Karpas-422 (cell line): ENCODE measurements around the gene TNS3. TPM values are rescaled to one million over a fixed set of nuclear protein-coding genes. Genes with fewer than 3 reads are reported as not detected.
"Not testable (repeated sequence)": the region's sequence is repeated elsewhere in the genome, so short reads cannot be mapped to it uniquely, and the experiment has no call there.

Experiments used
- DNase-seq: peaks from one replicate; pipeline ENCODE4 v3.0.0-alpha.2; 2015
- H2AFZ ChIP-seq: fragments of 200-600 bp; sonication (generic); 2 replicates; pipeline ENCODE4 v1.6.1; 2014; ENCODE audit warnings: antibody characterized with exemption, low read length, mixed read lengths
- H3K27ac ChIP-seq: fragments of 200-600 bp; sonication (generic); 2 replicates; pipeline ENCODE4 v1.5.1; 2014; ENCODE audit warnings: mild to moderate bottlenecking, low read length, moderate library complexity
- H3K27me3 ChIP-seq: fragments of 200-600 bp; sonication (generic); 2 replicates; pipeline ENCODE4 v1.6.1; 2014; ENCODE audit warnings: low read length, mixed read lengths
- H3K36me3 ChIP-seq: fragments of 200-600 bp; sonication (generic); 2 replicates; pipeline ENCODE4 v1.6.1; 2014; ENCODE audit warnings: low read length, mixed read lengths; ENCODE audit not compliant: insufficient read depth
- H3K4me1 ChIP-seq: fragments of 200-600 bp; sonication (generic); 2 replicates; pipeline ENCODE4 v1.6.1; 2014; ENCODE audit warnings: mild to moderate bottlenecking, low read length, mixed read lengths
- H3K4me2 ChIP-seq: fragments of 200-600 bp; sonication (generic); 2 replicates; pipeline ENCODE4 v1.6.1; 2014; ENCODE audit warnings: low read length, low read depth, mild to moderate bottlenecking; ENCODE audit not compliant: poor library complexity, severe bottlenecking
- H3K4me3 ChIP-seq: fragments of 200-600 bp; sonication (generic); 2 replicates; pipeline ENCODE4 v1.5.1; 2014; ENCODE audit warnings: mild to moderate bottlenecking, antibody characterized with exemption, low read length, mixed read lengths
- H3K79me2 ChIP-seq: fragments of 200-600 bp; sonication (generic); 2 replicates; pipeline ENCODE4 v1.6.1; 2014; ENCODE audit warnings: mild to moderate bottlenecking, low read length, mixed read lengths
- H3K9ac ChIP-seq: fragments of 200-600 bp; sonication (generic); 2 replicates; pipeline ENCODE4 v1.6.0; 2014; ENCODE audit warnings: low read length
- H3K9me2 ChIP-seq: fragments of 200-600 bp; sonication (generic), shearing (Covaris generic); replicated peaks from 2 replicates; pipeline ENCODE4 v1.6.0; 2014; ENCODE audit warnings: mild to moderate bottlenecking, low read length, moderate library complexity; ENCODE audit not compliant: insufficient read depth
- H3K9me3 ChIP-seq: fragments of 300-700, 200-600 bp; sonication (generic); 2 replicates; pipeline ENCODE4 v1.6.1; 2014; ENCODE audit warnings: low read length, mixed read lengths
- H4K20me1 ChIP-seq: fragments of 200-600 bp; sonication (generic); 2 replicates; pipeline ENCODE4 v1.6.1; 2014; ENCODE audit warnings: mild to moderate bottlenecking, antibody characterized with exemption, low read length, low read depth; ENCODE audit not compliant: insufficient read depth
- total RNA-seq: library from RNA; depleted of rRNA; stranded (reverse); fragments of >200 nt; shearing (Covaris generic); gene quantifications from 2 replicates; pipeline ENCODE4 v1.2.3, GENCODE V29; 2014; ENCODE audit warnings: low replicate concordance

TNS3 gene
- total RNA-seq, 1 experiment from 2014 or later: 56.6 TPM

GRCh38 chr7:47606593-47607046, 24.7 kb upstream of the TNS3 start:
- peaks cover 11% of the 10 kb centered on the region for H3K4me1 ChIP-seq
- not testable (repeated sequence) for H3K36me3 ChIP-seq, H3K79me2 ChIP-seq, H3K4me3 ChIP-seq, H2AFZ ChIP-seq, H3K27ac ChIP-seq, H3K27me3 ChIP-seq, H3K4me2 ChIP-seq, H3K9me3 ChIP-seq, H4K20me1 ChIP-seq, DNase-seq, H3K9me2 ChIP-seq, H3K9ac ChIP-seq

- H3K4me3 ChIP-seq: no peak overlapping the region
- no peak overlapping the region for H3K9ac ChIP-seq
- no peaks in the 10 kb centered on the region for H3K9me2 ChIP-seq
- H4K20me1 ChIP-seq: no peaks in the 10 kb centered on the region
- peaks cover 17% of the 10 kb centered on the region for H3K4me1 ChIP-seq
- H3K27ac ChIP-seq: no peak overlapping the region
- H3K9me3 ChIP-seq: no peaks in the 10 kb centered on the region
- H3K36me3 ChIP-seq: no peaks in the 10 kb centered on the region
- no peak for DNase-seq
- no peaks in the 10 kb centered on the region for H3K79me2 ChIP-seq
- H3K4me2 ChIP-seq: no peak overlapping the region
- H2AFZ ChIP-seq: no peak overlapping the region
- no peaks in the 10 kb centered on the region for H3K27me3 ChIP-seq
Observed at GRCh38 chr7:47605816-47606575, 24.1 kb upstream of the TNS3 start.

- no peak for DNase-seq
- Histone ChIP-seq H3K36me3 (no peaks in the 10 kb centered on the region), H3K27ac (no peak overlapping the region), H3K79me2 (no peaks in the 10 kb centered on the region), H3K4me1 (peaks cover 31% of the 10 kb centered on the region), H3K9ac (no peak overlapping the region), H2AFZ (no peak overlapping the region), H3K4me3 (no peak overlapping the region), H3K9me2 (no peaks in the 10 kb centered on the region), H3K27me3 (no peaks in the 10 kb centered on the region), H3K4me2 (no peak overlapping the region), H4K20me1 (no peaks in the 10 kb centered on the region), H3K9me3 (no peaks in the 10 kb centered on the region)
Observed at GRCh38 chr7:47604496-47604890, 22.6 kb upstream of the TNS3 start.

GRCh38 chr7:47603514-47604255, 21.8 kb upstream of the TNS3 start:
- H3K79me2 ChIP-seq, H3K9ac ChIP-seq, H3K9me2 ChIP-seq, H3K9me3 ChIP-seq, H2AFZ ChIP-seq, H3K36me3 ChIP-seq, H3K4me3 ChIP-seq, H4K20me1 ChIP-seq, H3K4me2 ChIP-seq, DNase-seq, H3K27ac ChIP-seq, H3K27me3 ChIP-seq: not testable (repeated sequence)
- peaks cover 31% of the 10 kb centered on the region for H3K4me1 ChIP-seq

- no peaks in the 10 kb centered on the region for H3K9me3 ChIP-seq
- H3K4me1 ChIP-seq: peaks cover 31% of the 10 kb centered on the region
- H3K4me2 ChIP-seq: peak overlapping the region; percentile 62
- no peaks in the 10 kb centered on the region for H4K20me1 ChIP-seq
- no peak overlapping the region for H3K4me3 ChIP-seq
- peak overlapping the region; percentile 56 for H2AFZ ChIP-seq
- no peak for DNase-seq
- peak overlapping the region; percentile 65 for H3K9ac ChIP-seq
- no peaks in the 10 kb centered on the region for H3K27me3 ChIP-seq
- no peaks in the 10 kb centered on the region for H3K9me2 ChIP-seq
- H3K79me2 ChIP-seq: no peaks in the 10 kb centered on the region
- no peaks in the 10 kb centered on the region for H3K36me3 ChIP-seq
- peak overlapping the region; percentile 94 for H3K27ac ChIP-seq
Observed at GRCh38 chr7:47602272-47603004, 20.5 kb upstream of the TNS3 start.

GRCh38 chr7:47601881-47602249, 20.0 kb upstream of the TNS3 start:
- Histone ChIP-seq H3K9ac (peak overlapping the region; percentile 65), H3K4me1 (peaks cover 31% of the 10 kb centered on the region), H3K9me2 (no peaks in the 10 kb centered on the region), H3K36me3 (no peaks in the 10 kb centered on the region), H4K20me1 (no peaks in the 10 kb centered on the region), H3K4me3 (peak overlapping the region; percentile 37; the same call in 1 of the 2 replicates), H2AFZ (peak overlapping the region; percentile 56; the same call in 1 of the 2 replicates), H3K79me2 (no peaks in the 10 kb centered on the region), H3K4me2 (peak overlapping the region; percentile 62), H3K27me3 (no peaks in the 10 kb centered on the region), H3K27ac (peak overlapping the region; percentile 94), H3K9me3 (no peaks in the 10 kb centered on the region; the same call in 1 of the 2 replicates)
- DNase-seq: no peak

- Histone ChIP-seq H3K36me3 (no peaks in the 10 kb centered on the region), H3K27ac (peak overlapping the region; percentile 94), H3K9me2 (no peaks in the 10 kb centered on the region), H3K4me2 (peak overlapping the region; percentile 62), H3K9ac (peak overlapping the region; percentile 65), H3K27me3 (no peaks in the 10 kb centered on the region), H4K20me1 (no peaks in the 10 kb centered on the region), H3K79me2 (no peaks in the 10 kb centered on the region), H2AFZ (peak overlapping the region; percentile 56; the same call in 1 of the 2 replicates), H3K9me3 (no peaks in the 10 kb centered on the region; the same call in 1 of the 2 replicates), H3K4me1 (peaks cover 31% of the 10 kb centered on the region), H3K4me3 (peak overlapping the region; percentile 44)
- DNase-seq: peak; percentile 80
Observed at GRCh38 chr7:47601119-47601880, 19.4 kb upstream of the TNS3 start.
